Subcutaneous abdominal adipose tissue (tissue), 5 donors: ENCODE data around the gene LTBP1.

Experiments
- H3K27ac ChIP-seq: one replicate; pipeline ENCODE4 v1.7.0; 2013; ENCODE audit warnings: low read depth, mild to moderate bottlenecking, inconsistent platforms, low read length, moderate library complexity
- H3K27me3 ChIP-seq, 5 donors: one replicate each; pipeline ENCODE4 v1.7.0; 2013; ENCODE audit warnings: low read length in 5 of 5, inconsistent platforms in 1 of 5; ENCODE audit not compliant: control insufficient read depth in 5 of 5, insufficient read depth in 4 of 5
- H3K36me3 ChIP-seq, 5 donors: one replicate each; pipeline ENCODE4 v1.7.0; 2013; ENCODE audit warnings: low read length in 5 of 5; ENCODE audit not compliant: control insufficient read depth in 5 of 5, insufficient read depth in 5 of 5
- H3K4me1 ChIP-seq, 5 donors: one replicate each; pipeline ENCODE4 v1.7.0; 2013; ENCODE audit warnings: low read length in 5 of 5, mild to moderate bottlenecking in 3 of 5, moderate library complexity in 1 of 5; ENCODE audit not compliant: control insufficient read depth in 5 of 5, insufficient read depth in 5 of 5
- H3K4me3 ChIP-seq, 5 donors: one replicate each; pipeline ENCODE4 v1.7.0; 2013; ENCODE audit warnings: low read length in 5 of 5, low read depth in 1 of 5
- H3K9ac ChIP-seq, 5 donors: one replicate each; pipeline ENCODE4 v1.7.0; 2013; ENCODE audit warnings: low read length in 5 of 5, mild to moderate bottlenecking in 4 of 5, moderate library complexity in 3 of 5
- H3K9me3 ChIP-seq, 5 donors: one replicate each; pipeline ENCODE4 v1.7.0; 2013; ENCODE audit warnings: low read length in 5 of 5; ENCODE audit not compliant: control insufficient read depth in 5 of 5
- donor health status: healthy.
- donor health status: healthy.
- donor health status: healthy.
- donor health status: healthy.
- donor health status: healthy.

Gene LTBP1

DNA sequence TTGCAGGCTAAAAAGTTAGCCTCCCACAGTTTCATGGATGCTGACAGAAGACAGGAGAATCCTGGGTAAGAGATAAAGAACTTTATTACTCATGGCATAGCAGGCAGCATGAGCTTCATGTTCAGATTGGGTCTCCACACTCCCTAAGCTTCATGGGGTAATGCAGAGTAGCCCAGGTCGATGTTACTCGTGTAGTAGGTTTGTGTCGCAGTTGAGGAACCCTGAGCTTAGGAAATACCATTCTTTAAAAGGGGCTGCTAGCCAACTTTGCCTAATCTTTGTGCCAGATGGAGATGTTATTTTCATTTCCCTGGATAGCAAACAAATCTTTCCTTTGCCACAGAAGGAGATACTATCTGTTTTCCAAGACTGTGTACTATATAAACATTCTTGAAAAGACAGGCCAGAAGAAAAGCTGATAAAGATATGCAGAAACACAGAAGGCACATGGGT lies 117.6 kb downstream of the LTBP1 start:
- Histone ChIP-seq H3K4me3 (no peak overlapping the region), H3K27ac (no peak overlapping the region)

DNA sequence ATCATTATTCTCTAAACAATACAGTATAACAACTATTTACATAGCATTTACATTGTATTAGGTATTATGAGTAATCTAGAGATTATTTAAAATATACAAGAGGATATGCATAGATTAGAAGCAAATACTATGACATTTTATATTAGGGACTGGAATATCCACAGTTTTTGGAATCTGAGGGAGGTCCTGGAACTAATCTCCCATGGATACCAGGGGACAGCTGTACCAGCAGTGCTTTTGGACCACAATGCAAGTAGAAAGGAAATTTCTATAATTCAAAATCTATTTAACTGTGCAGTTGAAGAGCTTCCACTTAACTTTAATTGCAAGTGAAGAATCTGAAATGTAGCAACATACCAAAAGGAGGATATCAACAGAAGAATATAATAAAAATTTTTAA lies 120.8 kb downstream of the LTBP1 start:
- Histone ChIP-seq H3K4me3 (no peak overlapping the region), H3K9ac (no peak overlapping the region), H3K9me3 (no peaks in the 10 kb centered on the region), H3K27me3 (no peaks in the 10 kb centered on the region), H3K27ac (no peak overlapping the region), H3K36me3 (no peaks in the 10 kb centered on the region), H3K4me1 (peaks cover 0 to 5% (median 2%) of the 10 kb centered on the region in 5 donors)

More for the DNA sequence above, 117.6 kb downstream of the LTBP1 start:
- H3K4me1 ChIP-seq: peaks cover 0 to 3% (median 0%) of the 10 kb centered on the region in 5 donors
- no peaks in the 10 kb centered on the region for H3K9me3 ChIP-seq
- H3K9ac ChIP-seq: no peak overlapping the region
- H3K36me3 ChIP-seq: no peaks in the 10 kb centered on the region
- no peaks in the 10 kb centered on the region for H3K27me3 ChIP-seq

DNA sequence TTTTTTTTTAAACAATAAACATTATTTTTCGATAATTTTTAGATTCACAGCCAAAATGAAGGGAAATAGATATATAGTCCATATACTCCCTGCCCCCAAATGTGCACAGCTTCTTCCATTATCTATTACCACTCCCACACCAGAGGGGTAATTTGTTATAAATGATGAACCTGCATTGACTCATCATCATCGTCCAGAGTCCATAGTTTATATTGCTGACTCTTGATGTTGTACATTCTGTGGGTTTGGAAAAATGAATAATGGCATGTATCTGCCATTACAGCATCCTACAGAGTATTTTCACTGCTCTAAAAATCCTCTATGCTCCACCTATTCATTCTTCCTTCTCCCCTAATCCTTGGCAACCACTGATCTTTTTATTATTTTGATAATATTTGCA lies 121.5 kb downstream of the LTBP1 start:
- H3K9ac ChIP-seq: no peak overlapping the region
- H3K9me3 ChIP-seq: no peaks in the 10 kb centered on the region
- peaks cover 0 to 5% (median 2%) of the 10 kb centered on the region in 5 donors for H3K4me1 ChIP-seq
- H3K36me3 ChIP-seq: no peaks in the 10 kb centered on the region
- no peak overlapping the region for H3K27ac ChIP-seq
- H3K4me3 ChIP-seq: no peak overlapping the region
- no peaks in the 10 kb centered on the region for H3K27me3 ChIP-seq

DNA sequence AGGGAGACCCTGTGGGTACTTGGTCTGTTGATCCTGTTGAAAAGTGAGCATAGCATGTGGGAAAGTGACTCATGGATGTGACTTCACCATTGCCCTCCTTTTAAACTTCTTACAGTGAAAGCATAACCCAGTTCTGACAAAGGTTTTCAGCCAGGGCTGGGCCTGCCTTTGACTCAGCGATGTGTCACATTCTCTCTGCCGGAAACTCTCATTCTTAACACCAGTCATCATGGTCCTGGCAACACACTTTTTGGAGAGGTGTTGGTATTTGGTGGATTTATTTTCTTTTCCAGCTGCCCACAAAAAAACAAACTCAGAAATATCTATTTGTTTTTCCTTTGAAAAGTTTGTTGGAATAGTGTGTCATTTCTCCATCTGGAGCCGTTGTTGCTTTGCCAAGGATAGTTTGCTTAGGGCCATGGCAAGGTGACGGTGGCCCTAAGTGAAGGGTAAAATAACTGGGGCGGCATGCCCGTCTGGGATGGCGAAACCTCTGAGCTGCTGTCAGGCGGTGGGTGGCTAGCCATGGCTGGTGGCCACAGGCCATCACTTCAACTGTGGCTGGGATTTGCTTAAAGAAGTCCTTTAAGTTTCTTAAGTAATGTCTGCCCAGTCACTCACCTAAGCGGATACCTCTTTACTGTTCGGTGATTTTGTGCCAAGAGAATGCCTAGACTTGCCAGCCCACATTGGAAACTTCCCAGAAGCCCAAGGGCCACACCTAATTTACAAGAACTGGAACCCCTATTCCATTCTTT lies 123.3 kb downstream of the LTBP1 start:
- H3K9ac ChIP-seq: no peak overlapping the region
- H3K36me3 ChIP-seq: no peaks in the 10 kb centered on the region
- no peak overlapping the region for H3K4me3 ChIP-seq
- H3K4me1 ChIP-seq: peaks cover 0 to 5% (median 2%) of the 10 kb centered on the region in 5 donors
- no peaks in the 10 kb centered on the region for H3K9me3 ChIP-seq
- H3K27me3 ChIP-seq: no peaks in the 10 kb centered on the region
- H3K27ac ChIP-seq: no peak overlapping the region

DNA sequence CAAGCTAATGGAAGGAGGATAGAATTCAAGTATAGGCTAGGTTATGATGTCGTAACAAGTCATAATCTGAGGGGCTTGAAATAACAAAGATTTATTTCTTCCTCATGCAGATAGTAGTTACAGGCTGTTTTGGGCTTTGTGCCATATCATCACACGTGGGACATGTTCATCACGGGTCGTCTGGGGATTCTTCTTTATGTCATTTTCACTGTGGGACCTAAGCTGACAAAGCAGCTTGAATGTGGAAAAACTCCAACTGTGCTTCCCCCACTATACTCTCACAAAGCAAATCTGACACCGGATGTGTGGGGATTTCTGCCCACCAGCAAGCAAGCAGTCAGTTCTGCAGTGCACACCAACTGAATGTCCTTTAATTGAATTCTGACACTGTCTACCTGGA lies 124.8 kb downstream of the LTBP1 start:
- Histone ChIP-seq H3K9ac (no peak overlapping the region), H3K27ac (no peak overlapping the region), H3K4me3 (no peak overlapping the region), H3K9me3 (no peaks in the 10 kb centered on the region), H3K4me1 (peaks cover 0 to 5% (median 2%) of the 10 kb centered on the region in 5 donors), H3K36me3 (no peaks in the 10 kb centered on the region), H3K27me3 (no peaks in the 10 kb centered on the region)

DNA sequence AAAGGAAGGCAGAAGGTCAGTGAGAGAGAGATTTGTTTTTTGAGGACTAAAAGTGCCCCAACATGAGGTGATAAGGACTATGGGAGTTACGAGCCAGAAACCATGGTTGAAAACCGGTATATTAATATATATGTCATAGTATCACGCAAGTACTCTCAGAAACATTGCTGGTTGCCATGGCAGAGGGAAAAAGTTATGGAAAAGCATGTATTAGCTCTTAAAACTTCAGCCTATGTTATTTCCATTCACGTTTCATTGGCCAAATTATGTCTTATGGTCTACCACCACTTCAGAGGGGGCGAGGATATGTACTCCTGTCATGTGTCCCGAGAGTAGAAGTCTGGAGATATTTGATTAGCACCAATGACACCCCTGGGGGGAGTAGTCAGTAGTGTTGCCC lies 125.9 kb downstream of the LTBP1 start:
- Histone ChIP-seq H3K9ac (no peak overlapping the region), H3K4me3 (no peak overlapping the region), H3K9me3 (no peaks in the 10 kb centered on the region), H3K27ac (no peak overlapping the region), H3K36me3 (no peaks in the 10 kb centered on the region), H3K4me1 (peaks cover 0 to 5% (median 2%) of the 10 kb centered on the region in 5 donors), H3K27me3 (no peaks in the 10 kb centered on the region)

DNA sequence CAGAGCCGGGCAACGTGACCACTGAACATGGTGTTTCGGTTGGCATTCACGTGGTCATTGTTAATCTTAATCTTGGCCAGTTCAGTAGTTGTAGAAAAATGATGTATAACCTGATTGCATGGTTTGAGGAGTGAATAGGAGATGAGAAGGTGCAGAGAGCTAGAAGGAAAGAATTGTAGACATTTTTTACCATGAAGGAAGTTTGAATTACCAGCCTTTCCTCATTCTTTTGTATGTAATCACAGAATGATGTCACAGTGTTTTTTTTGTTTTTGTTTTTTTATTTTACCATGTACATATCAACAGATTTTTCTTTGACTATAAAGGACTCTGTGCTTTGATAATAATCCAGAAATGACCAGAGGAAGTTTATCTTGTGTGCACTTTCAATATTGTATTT lies 126.3 kb downstream of the LTBP1 start:
- peaks cover 0 to 5% (median 2%) of the 10 kb centered on the region in 5 donors for H3K4me1 ChIP-seq
- H3K27me3 ChIP-seq: no peaks in the 10 kb centered on the region
- H3K9me3 ChIP-seq: no peaks in the 10 kb centered on the region
- no peak overlapping the region for H3K27ac ChIP-seq
- no peaks in the 10 kb centered on the region for H3K36me3 ChIP-seq
- no peak overlapping the region for H3K4me3 ChIP-seq
- H3K9ac ChIP-seq: no peak overlapping the region

DNA sequence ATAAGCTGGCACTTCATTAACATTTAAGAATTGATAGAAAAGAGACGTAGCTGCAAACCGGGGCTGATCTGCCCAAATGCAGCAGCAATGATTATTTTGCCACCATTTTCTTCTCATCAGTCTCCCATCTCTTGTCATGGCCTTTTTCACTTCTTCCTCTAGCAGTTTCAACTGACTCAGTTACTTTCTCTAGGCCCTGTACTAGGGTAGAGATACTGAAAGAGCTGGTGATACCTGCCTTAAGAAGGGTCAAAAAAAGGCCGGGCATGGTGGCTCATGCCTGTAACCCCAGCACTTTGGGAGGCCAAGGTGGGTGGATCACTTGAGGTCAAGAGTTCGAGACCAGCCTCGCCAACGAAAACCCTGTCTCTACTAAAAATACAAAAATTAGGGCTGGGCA lies 127.4 kb downstream of the LTBP1 start:
- peaks cover 0 to 5% (median 2%) of the 10 kb centered on the region in 5 donors for H3K4me1 ChIP-seq
- H3K9me3 ChIP-seq: no peaks in the 10 kb centered on the region
- no peak overlapping the region for H3K27ac ChIP-seq
- H3K36me3 ChIP-seq: no peaks in the 10 kb centered on the region
- H3K27me3 ChIP-seq: no peaks in the 10 kb centered on the region
- H3K4me3 ChIP-seq: no peak overlapping the region
- no peak overlapping the region for H3K9ac ChIP-seq

DNA sequence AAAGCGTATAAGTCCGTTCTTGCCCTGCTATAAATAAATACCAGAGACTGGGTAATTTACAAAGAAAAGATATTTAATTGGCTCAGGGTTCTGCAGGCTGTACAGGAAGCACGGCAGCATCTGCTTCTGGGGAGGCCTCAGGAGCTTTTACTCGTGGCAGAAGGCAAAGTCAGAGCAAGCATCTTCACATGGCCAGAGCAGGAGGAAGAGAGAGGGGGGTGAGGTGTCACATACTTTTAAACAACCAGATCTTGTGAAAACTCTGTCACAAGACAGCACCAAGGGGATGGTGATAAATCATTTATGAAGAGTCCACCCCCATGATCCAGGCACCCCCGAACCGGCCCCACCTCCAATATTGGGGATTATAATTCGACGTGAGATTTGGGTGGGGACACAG lies 130.6 kb downstream of the LTBP1 start:
- Histone ChIP-seq H3K27me3 (no peaks in the 10 kb centered on the region), H3K4me1 (peaks cover 0 to 9% (median 0%) of the 10 kb centered on the region in 5 donors), H3K27ac (no peak overlapping the region), H3K4me3 (no peak overlapping the region), H3K36me3 (no peaks in the 10 kb centered on the region), H3K9ac (no peak overlapping the region), H3K9me3 (no peaks in the 10 kb centered on the region)

DNA sequence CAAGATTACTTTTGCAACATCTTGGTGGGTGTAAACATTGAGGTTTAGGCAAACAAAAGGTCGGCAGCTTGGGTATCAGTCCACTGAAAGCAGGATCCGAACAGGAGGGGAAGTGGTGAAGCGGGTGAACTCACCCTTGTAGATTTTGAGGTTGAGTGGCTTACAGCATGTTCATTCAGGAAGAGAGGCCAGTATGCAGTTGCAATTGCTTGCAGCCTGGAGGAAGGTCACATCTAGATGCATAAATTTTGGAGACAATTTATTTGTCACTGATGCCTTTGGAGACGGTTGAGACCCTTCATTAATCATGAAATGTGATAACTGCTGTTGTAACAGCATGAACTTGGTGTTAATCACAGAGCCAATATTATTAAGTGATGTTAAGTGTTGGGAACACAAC lies 131.1 kb downstream of the LTBP1 start:
- H3K36me3 ChIP-seq: no peaks in the 10 kb centered on the region
- no peak overlapping the region for H3K9ac ChIP-seq
- no peak overlapping the region for H3K4me3 ChIP-seq
- peaks cover 0 to 13% (median 2%) of the 10 kb centered on the region in 5 donors for H3K4me1 ChIP-seq
- H3K27me3 ChIP-seq: no peaks in the 10 kb centered on the region
- H3K9me3 ChIP-seq: no peaks in the 10 kb centered on the region
- no peak overlapping the region for H3K27ac ChIP-seq
